ENCODE results near the gene BRD1. TPM values are rescaled to one million over a fixed set of nuclear protein-coding genes. Genes with fewer than 3 reads are reported as not detected.

Gene BRD1
- total RNA-seq, 2 donors from 2014 or later, result 127 to 153 TPM

DNA sequence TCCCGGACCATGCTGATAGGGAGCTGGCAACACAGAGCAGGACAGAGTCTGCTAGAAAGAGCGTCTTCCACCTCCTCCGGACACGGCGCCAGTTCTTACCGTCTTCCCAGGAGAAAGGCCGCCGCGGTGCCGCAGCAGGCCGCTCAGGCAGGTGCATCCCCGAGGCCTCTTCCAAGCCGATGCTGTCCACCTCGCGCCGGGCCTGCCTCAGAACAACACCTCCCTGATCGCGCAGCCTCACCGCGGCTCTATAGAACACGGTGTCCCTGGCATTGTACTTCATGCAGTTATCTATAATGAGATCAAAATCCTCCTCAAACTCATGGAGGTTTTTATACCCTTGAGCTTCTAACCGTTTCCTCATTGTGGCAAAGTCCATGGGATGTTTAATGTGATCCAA is 30.0 kb downstream of the BRD1 start:
- H3K4me3 Mint-ChIP-seq, result no peak overlapping the region

DNA sequence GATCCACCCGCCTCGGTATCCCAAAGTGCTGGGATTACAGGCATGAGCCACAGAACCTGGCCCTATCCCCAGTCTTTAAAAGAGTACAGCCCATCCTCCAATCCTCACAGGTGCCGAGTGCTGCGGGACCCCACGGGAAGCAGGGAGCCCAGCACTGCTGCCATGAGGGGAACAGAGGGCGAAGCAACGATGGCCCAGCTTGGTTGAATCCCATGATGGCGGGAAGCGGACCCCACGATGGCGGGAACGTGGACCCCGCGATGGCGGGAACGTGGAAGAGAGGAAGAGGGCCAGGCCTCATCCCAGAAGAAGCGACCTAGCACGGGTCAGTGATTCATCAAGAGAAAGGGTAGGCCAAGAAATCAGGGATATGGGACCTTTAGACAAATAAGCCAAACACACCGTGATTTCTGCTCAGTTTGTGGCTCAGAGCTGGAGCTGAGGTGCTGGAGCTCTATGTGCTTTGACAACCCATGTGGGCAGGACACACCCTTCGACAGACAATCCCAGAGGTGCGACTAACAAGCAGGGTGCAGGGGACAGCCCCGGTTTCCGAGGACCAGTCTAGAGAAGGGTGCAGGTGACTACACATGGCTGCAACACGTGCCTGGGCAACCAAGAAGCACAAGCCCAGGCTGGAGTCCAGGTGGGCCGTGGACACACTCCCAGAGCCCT is 30.9 kb downstream of the BRD1 start:
- peaks cover 23% of the 10 kb centered on the region for H3K4me1 Mint-ChIP-seq
- DNase-seq, result no peak
- no peak for ATAC-seq
- no peak overlapping the region for H3K4me3 Mint-ChIP-seq
- H3K36me3 Mint-ChIP-seq (ENCODE audit: low read depth), result peaks cover 7% of the 10 kb centered on the region
- H3K9me3 ChIP-seq (ENCODE audit: control insufficient read depth, low read length, poor library complexity, severe bottlenecking), result no peaks in the 10 kb centered on the region
- no peaks in the 10 kb centered on the region for H3K27me3 Mint-ChIP-seq
- peak overlapping the region; percentile 41 for H3K27ac Mint-ChIP-seq

More for the DNA sequence above, 30.0 kb downstream of the BRD1 start:
- DNase-seq, result no peak
- Mint-ChIP-seq H3K4me1 (peaks cover 28% of the 10 kb centered on the region), H3K27ac (peak overlapping the region; percentile 29), H3K27me3 (no peaks in the 10 kb centered on the region), H3K36me3 (ENCODE audit: low read depth) (peaks cover 7% of the 10 kb centered on the region)
- no peaks in the 10 kb centered on the region for H3K9me3 ChIP-seq (ENCODE audit: control insufficient read depth, low read length, poor library complexity, severe bottlenecking)
- ATAC-seq, result no peak

DNA sequence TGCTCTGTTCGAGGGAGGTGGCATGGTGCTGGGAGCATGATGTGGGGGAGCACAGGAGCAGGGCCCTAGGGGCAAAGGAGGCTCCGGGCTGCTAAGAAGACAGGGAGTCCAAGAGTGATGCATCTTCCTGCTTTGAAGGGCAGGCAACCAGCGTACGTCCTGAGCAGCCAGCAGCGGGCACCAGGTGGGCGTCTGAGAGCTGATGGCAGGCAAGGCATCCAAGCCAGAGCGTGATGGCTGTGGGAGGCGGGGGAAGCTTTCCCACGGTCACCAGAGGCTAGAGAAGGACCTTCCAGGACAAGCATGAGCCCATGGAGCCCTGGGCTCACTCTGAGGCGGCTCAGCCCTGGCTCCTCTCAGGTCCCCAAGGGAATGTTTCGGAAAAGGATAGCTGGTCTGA is 32.2 kb downstream of the BRD1 start:
- H3K27me3 Mint-ChIP-seq, result no peaks in the 10 kb centered on the region
- DNase-seq, result no peak
- peak overlapping the region; percentile 81 for H3K27ac Mint-ChIP-seq
- peaks cover 32% of the 10 kb centered on the region for H3K4me1 Mint-ChIP-seq
- peaks cover 8% of the 10 kb centered on the region for H3K36me3 Mint-ChIP-seq (ENCODE audit: low read depth)
- ATAC-seq, result no peak
- no peak overlapping the region for H3K4me3 Mint-ChIP-seq
- H3K9me3 ChIP-seq (ENCODE audit: control insufficient read depth, low read length, poor library complexity, severe bottlenecking), result no peaks in the 10 kb centered on the region

DNA sequence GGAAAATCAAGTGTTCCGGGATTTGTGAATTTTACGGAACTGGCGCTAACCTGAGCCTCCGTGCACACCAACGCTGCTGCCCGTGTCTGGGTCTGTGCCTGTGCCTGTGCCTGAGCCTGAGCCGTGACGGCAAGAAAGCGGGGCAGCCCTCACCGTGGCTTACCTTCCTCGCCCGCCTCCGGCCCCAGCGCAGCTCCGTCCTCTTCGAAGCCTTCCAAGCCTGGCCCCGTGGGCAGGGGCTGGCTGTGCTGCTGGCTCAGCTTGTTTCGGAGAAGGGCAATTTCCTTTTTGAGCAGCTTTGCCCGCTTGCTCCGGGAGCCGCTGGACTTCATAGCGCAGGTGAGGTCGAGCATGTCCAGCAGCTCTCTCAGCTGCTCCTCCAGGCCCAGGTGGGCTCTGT is 33.8 kb downstream of the BRD1 start:
- no peak for ATAC-seq
- DNase-seq, result no peak
- Mint-ChIP-seq H3K4me3 (no peak overlapping the region), H3K27me3 (no peaks in the 10 kb centered on the region), H3K27ac (no peak overlapping the region), H3K4me1 (peaks cover 40% of the 10 kb centered on the region), H3K36me3 (ENCODE audit: low read depth) (peaks cover 8% of the 10 kb centered on the region)
- no peaks in the 10 kb centered on the region for H3K9me3 ChIP-seq (ENCODE audit: control insufficient read depth, low read length, poor library complexity, severe bottlenecking)

DNA sequence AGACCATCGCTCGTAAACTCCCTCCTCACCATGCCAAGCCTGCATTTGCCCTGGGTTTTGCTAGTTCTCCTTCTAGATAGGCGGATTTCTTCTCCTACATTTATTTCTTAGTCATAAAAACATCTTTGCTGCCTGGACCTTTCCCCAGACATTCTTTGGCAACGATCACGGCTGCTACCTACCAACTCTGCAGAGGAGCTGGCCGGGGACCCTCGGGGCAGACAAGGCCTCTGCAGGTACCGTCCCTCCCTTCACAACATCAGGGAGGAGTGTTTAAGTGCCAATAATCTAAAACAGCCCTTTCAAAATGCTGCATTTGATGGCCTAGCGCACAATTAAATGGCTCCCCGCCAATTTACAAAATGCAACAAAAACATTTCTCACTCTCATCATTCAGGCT is 34.4 kb downstream of the BRD1 start:
- peaks cover 8% of the 10 kb centered on the region for H3K36me3 Mint-ChIP-seq (ENCODE audit: low read depth)
- H3K27me3 Mint-ChIP-seq, result no peaks in the 10 kb centered on the region
- DNase-seq (no peak), ATAC-seq (no peak)
- no peak overlapping the region for H3K27ac Mint-ChIP-seq
- peaks cover 40% of the 10 kb centered on the region for H3K4me1 Mint-ChIP-seq
- no peak overlapping the region for H3K4me3 Mint-ChIP-seq
- H3K9me3 ChIP-seq (ENCODE audit: control insufficient read depth, low read length, poor library complexity, severe bottlenecking), result no peaks in the 10 kb centered on the region

DNA sequence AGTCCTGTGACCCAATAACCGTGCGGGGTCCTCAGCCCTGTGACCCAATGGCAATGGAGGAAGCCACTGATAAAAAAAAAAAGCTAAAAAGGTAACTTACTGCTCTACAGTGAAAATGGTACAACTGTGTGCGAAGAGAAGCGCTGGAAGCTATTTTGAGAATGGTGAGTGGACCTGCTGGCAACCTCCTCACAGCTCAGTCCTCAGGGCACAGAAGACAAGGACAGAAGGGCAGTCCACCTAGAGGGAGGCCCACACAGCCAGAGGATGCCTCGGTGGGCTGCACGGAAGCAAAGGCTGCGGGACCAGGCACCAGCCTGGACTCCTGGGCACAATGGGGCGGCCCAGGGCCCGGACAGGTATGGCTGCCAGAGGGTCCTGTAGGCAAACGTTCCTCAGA is 35.6 kb downstream of the BRD1 start:
- Mint-ChIP-seq H3K36me3 (ENCODE audit: low read depth) (peaks cover 11% of the 10 kb centered on the region), H3K4me1 (peaks cover 48% of the 10 kb centered on the region), H3K27ac (peak overlapping the region; percentile 39)

DNA sequence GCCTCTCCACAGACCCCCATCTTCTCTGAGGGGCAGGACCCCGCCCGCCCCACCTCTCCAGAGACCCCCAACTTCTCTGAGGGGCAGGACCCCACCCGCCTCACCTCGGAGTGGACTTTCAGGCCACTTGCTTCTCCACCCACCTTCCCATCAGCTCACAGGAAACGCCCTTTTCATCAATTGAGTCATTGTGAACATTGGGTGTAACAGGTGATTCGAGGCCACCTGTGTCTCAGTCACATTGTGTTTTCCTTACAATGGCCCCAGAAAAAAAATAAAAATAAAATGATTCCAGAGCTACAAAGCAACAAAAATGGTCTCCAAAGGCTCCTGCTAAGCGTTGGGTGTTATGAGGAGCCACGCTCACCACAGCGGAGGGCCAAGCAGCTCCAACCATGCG is 36.0 kb downstream of the BRD1 start:
- peak overlapping the region; percentile 39 for H3K27ac Mint-ChIP-seq
- peaks cover 11% of the 10 kb centered on the region for H3K36me3 Mint-ChIP-seq (ENCODE audit: low read depth)
- ATAC-seq, result no peak
- H3K4me3 Mint-ChIP-seq, result peak overlapping the region; percentile 41
- H3K4me1 Mint-ChIP-seq, result peaks cover 48% of the 10 kb centered on the region
- H3K9me3 ChIP-seq (ENCODE audit: control insufficient read depth, low read length, poor library complexity, severe bottlenecking), result no peaks in the 10 kb centered on the region
- DNase-seq, result no peak
- no peaks in the 10 kb centered on the region for H3K27me3 Mint-ChIP-seq

More for the DNA sequence above, 35.6 kb downstream of the BRD1 start:
- H3K4me3 Mint-ChIP-seq, result peak overlapping the region; percentile 28
- no peaks in the 10 kb centered on the region for H3K9me3 ChIP-seq (ENCODE audit: control insufficient read depth, low read length, poor library complexity, severe bottlenecking)
- ATAC-seq (no peak), DNase-seq (no peak)
- no peaks in the 10 kb centered on the region for H3K27me3 Mint-ChIP-seq

DNA sequence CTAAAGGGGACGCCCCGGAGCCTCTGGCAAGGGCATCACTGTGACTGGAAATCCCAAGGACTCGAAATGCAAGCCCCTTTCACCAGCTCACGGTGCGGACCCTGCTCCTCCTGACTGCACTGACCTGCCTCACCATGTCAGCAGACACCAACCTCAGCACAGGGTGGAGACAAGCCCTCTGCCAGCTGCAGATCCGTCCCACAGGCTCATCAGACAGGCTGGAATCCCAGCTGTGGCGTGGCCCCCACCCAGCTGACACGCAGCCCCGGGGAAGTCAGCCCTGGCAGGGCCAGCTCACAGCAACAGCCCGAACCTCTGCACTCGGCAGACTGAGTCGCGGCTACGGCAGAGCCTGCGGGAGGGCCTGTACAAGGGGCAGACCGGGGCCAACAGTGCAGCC is 36.8 kb downstream of the BRD1 start:
- H3K4me3 Mint-ChIP-seq, result no peak overlapping the region
- peaks cover 11% of the 10 kb centered on the region for H3K36me3 Mint-ChIP-seq (ENCODE audit: low read depth)
- DNase-seq, result no peak
- peak overlapping the region; percentile 90 for H3K27ac Mint-ChIP-seq
- no peak for ATAC-seq
- H3K27me3 Mint-ChIP-seq, result no peaks in the 10 kb centered on the region
- no peaks in the 10 kb centered on the region for H3K9me3 ChIP-seq (ENCODE audit: control insufficient read depth, low read length, poor library complexity, severe bottlenecking)
- peaks cover 53% of the 10 kb centered on the region for H3K4me1 Mint-ChIP-seq

DNA sequence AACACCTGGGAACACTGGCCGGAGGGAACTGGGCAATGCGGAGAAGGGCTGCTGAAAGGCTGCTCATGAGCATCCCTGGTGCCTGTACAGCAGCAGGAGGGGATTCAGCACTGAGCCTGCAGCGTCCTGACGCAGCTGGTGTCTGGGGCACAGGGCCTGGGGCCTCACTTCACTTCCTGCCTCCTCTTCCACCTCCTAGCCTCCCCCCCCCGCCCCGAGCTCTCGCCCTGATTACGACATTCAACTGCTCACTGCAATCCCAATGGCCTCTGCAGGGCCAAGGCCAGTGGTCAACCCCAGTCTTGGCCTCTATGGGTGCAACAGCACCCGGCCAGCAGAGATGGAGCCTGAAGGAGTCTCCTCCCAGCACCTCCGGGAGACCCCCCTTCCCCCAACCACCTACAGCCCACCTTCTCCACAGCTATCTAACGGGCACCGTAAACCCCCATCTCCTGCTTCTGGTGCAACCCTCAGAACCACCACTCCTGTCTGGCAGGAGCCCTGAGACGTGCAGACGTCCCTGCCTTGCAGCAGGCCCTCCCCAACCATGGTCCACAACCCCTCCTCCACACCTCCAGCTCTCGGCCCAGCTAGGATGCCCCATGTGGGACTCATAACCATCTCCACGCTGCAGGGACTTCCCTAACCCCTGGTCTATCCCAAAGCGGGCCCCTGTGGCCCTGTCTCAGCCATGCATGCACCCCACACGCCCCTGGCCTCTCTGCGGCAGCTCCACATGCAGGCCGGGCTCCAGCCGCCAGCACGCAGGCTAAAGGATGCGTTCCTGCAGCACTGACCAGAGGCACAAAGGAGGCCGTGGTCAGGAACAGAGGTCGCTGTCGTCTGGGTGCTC is 38.2 kb downstream of the BRD1 start:
- Mint-ChIP-seq H3K36me3 (ENCODE audit: low read depth) (peaks cover 8% of the 10 kb centered on the region), H3K27ac (peak overlapping the region; percentile 90), H3K27me3 (no peaks in the 10 kb centered on the region), H3K4me1 (peaks cover 45% of the 10 kb centered on the region), H3K4me3 (peak overlapping the region; percentile 85)
- DNase-seq (no peak), ATAC-seq (peak; percentile 63)
- no peaks in the 10 kb centered on the region for H3K9me3 ChIP-seq (ENCODE audit: control insufficient read depth, low read length, poor library complexity, severe bottlenecking)

DNA sequence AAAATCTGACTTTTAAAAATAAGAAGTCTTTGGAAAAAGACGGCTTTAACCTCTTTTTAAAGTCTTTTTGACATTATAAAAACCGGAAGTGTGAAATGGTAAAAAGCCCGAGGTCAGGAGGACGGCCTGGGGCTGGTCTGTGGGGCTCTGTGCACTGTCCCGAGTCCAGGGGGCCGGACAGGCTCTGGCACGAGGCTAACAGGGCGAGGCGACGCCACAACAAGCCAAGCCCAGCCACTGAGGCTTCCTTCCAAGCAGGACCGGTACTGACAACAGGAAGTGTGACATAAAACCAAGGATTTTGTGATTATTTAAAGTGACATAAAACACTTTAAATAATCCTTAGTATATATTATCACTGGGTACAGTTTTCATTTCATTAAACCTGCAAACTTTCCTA is 39.2 kb downstream of the BRD1 start:
- no peak overlapping the region for H3K4me3 Mint-ChIP-seq
- no peaks in the 10 kb centered on the region for H3K9me3 ChIP-seq (ENCODE audit: control insufficient read depth, low read length, poor library complexity, severe bottlenecking)
- peaks cover 8% of the 10 kb centered on the region for H3K36me3 Mint-ChIP-seq (ENCODE audit: low read depth)
- H3K4me1 Mint-ChIP-seq, result peaks cover 48% of the 10 kb centered on the region
- H3K27me3 Mint-ChIP-seq, result no peaks in the 10 kb centered on the region
- H3K27ac Mint-ChIP-seq, result peak overlapping the region; percentile 90
- ATAC-seq (no peak), DNase-seq (no peak)

DNA sequence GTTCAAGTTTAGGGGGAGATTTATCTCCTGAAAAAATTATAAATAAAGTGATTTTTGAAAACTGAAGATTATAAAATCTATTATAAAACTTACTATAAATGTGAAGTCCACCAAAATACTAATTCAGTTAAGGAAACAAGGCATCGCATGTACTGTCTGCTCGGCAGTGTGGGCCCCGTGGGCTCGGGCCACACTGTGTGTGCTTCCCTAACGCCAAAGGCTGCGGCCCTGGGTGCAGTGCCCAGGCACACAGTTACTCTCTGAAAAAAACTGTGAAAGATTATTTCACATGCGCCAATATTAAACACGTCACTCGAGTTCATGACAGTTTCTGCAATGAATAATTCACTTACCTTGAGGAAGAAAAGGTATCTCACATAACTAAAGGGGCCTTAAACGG is 39.8 kb downstream of the BRD1 start:
- H3K4me3 Mint-ChIP-seq, result peak overlapping the region; percentile 74
- H3K4me1 Mint-ChIP-seq, result peaks cover 46% of the 10 kb centered on the region
- no peak for ATAC-seq
- peak overlapping the region; percentile 90 for H3K27ac Mint-ChIP-seq
- no peaks in the 10 kb centered on the region for H3K27me3 Mint-ChIP-seq
- DNase-seq, result no peak
- H3K36me3 Mint-ChIP-seq (ENCODE audit: low read depth), result peaks cover 4% of the 10 kb centered on the region
- no peaks in the 10 kb centered on the region for H3K9me3 ChIP-seq (ENCODE audit: control insufficient read depth, low read length, poor library complexity, severe bottlenecking)

DNA sequence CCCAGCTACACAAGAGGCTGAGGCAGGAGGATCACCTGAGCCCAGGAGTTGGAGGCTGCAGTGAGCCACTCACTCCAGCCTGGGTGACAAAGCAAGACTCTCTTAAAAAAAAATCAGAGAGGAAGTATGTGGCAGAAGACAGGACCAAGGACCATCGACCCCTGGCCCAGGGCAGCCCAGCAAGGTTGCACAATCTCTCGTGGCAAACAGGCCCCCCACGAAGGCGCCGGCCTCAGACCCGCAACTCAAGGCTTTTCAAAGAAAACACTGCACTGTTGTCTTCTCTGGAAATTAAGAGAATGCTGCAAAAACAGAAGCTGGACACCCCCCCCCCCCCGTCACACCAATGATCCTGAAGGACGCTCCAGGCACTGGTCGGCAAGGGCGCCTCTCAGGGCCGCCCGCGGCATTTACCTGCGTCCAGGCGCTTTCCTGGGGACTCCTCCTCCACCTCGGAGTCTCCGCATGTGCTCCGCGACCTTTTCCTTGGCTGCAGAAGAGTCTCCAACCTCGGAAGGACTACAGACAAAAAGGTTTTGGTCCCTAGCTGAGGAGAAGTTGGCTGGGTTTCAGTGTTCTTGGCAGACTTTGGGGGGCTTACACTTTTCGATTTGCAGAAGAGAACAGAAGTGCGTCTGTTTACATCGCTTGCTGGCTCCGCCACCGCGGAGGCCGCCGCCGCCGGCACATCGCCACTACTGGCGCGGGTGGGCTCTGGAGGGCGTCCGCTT is 40.5 kb downstream of the BRD1 start:
- no peaks in the 10 kb centered on the region for H3K9me3 ChIP-seq (ENCODE audit: control insufficient read depth, low read length, poor library complexity, severe bottlenecking)
- H3K4me1 Mint-ChIP-seq, result peaks cover 46% of the 10 kb centered on the region
- no peak for ATAC-seq
- H3K4me3 Mint-ChIP-seq, result peak overlapping the region; percentile 74
- no peak for DNase-seq
- peaks cover 4% of the 10 kb centered on the region for H3K36me3 Mint-ChIP-seq (ENCODE audit: low read depth)
- peak overlapping the region; percentile 90 for H3K27ac Mint-ChIP-seq
- H3K27me3 Mint-ChIP-seq, result no peaks in the 10 kb centered on the region

DNA sequence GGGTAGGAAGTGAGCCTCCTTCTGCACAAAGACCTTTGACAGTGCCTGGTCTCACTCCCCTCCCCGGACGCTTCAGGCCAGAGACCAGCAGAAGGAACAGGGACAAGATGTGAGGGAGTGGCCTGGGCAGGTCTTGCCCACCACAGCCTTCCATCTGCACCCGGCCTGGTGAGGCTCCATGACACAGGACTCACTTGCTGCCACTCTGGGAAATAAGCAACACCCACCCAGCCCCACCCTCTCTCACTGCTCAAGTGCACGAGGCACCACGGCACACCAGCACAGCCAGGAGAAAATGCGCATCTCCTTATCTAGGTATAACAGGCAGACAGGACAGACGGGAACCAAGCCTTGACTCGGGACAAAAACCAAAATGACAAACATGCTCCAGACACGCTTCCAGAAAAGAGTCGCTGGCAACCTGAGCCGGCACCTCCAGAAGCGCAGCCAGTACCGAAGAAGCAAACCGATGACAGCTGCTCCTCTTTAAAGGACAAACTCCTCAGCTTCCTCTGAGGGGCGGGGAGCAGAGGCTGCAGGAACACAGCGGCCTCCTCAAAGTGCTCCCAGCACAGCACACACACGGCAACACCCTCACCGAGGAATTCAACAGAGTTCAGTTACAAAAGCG is 41.7 kb downstream of the BRD1 start:
- peak overlapping the region; percentile 50 for H3K4me3 Mint-ChIP-seq
- H3K4me1 Mint-ChIP-seq, result peaks cover 43% of the 10 kb centered on the region
- H3K27me3 Mint-ChIP-seq, result no peaks in the 10 kb centered on the region
- no peaks in the 10 kb centered on the region for H3K9me3 ChIP-seq (ENCODE audit: control insufficient read depth, low read length, poor library complexity, severe bottlenecking)
- H3K36me3 Mint-ChIP-seq (ENCODE audit: low read depth), result peaks cover 4% of the 10 kb centered on the region
- DNase-seq (no peak), ATAC-seq (no peak)
- H3K27ac Mint-ChIP-seq, result no peak overlapping the region
